Ramos (cell line): Measurements from ENCODE around the gene TBCB.

ENCODE experiments used
- in situ Hi-C: fragments of 300-500 bp; cut with MboI; formaldehyde crosslinking; loops from one replicate; pipeline ENCODE4 v1.14.3; 2022; ENCODE audit warnings: low sequenced_read_pairs; ENCODE audit not compliant: unreplicated experiment

TBCB gene

DNA sequence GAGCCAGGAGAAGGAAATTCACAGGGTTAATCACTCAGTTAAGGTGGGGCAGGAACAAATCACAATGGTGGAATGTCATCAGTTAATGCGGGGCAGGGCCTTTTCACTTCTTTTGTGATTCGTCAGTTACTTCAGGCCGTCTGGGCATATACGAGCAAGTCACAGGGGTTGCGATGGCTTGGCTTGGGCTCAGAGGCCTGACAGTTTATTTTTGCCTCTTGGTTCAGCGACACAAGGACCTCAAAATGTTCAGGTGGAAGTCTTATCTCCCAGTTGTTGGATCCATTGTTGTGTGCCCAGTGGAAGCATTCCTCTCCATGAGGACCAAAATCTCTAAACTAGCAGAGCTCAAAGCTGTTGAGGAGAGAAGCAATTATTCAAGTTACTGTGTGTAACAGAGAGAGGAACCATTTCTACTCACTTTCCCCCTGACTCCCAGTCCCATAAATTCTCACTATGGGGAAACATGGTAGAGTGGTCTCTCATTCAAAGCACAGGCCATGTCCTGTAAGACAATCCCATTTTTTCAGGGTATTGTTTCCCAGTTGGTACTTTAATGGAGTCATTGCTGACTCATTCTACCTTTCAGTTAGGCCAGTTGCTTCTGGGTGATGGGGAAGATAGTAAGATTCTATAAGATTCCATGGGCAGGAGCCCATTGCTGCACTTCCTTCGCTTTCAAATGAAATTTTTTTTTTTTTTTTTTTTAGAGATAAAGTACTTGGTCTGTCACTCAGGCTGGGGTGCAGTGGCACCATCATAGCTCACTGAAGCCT lies 45.7 kb downstream of the TBCB start:
- in situ Hi-C loops: no loop called here

DNA sequence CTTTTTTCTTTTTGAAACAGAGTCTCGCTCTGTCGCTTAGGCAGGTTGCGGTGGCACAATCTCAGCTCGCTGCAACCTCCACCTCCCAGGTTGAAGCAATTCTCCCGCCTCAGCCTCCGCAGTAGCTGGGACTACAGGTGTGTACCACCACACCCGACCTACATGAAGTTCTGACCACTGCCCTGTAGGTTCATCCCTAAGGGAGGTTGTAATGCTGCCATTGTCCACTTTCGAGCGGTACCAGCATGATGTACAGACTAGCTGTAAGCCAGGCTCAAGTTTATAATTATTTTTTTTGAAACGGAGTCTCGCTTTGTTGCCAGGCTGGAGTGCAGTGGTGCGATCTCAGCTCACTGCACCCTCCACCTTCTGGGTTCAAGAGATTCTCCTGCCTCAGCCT lies 48.5 kb downstream of the TBCB start:
- in situ Hi-C loops: no loop called here

DNA sequence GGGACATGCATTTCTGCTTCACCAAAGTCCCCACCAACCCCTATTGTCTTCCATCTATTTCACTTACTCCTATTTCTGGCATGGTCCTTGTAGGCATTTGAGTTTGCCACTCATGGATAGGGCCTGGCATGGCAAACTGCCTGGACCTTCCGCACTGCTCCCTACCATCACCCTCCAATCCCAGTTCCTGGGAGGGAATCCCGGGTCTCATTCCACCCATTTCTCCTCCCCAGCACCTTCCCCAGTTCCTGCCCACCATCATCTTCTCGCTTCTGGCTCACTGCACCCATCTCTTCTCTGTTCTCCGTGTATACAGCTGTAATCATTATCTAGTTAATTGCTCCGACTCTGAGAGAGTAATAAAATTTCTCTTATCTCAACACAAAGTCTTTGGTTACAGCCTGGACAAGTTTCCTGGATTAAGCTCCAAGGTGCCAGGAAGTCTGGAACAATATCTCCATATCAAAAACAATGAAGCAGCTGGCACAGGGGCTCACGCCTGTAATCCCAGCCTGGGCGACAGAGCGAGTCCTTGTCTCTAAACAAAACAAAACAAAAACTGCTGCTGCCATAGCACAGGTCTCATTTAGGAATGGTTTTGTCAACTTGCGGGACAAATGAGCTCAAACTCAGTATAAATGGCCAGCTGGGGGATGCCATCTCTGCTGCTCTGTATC lies 54.0 kb downstream of the TBCB start:
- in situ Hi-C loops: no loop called here

DNA sequence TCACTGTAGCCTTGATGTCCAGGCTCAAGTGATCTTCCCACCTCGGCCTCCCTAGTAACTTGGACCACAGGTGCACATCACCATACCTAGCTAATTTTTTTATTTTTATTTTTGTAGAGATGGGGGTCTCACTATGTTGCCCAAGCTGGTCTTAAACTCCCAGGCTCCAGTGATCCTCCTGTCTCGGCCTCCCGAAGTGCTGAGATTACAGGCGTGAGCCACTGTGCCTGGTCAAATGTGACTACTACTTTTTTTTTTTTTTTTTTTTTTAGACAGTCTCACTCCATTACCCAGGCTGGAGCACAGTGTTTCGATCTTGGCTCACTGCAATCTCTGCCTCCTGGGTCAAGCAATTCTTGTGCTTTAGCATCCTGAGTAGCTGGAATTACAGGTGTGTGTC lies 57.6 kb downstream of the TBCB start:
- in situ Hi-C loops: loop anchor here (5.0 kb wide), 1 partner anchor 41 kb away; no protein-coding TSS in a partner anchor

DNA sequence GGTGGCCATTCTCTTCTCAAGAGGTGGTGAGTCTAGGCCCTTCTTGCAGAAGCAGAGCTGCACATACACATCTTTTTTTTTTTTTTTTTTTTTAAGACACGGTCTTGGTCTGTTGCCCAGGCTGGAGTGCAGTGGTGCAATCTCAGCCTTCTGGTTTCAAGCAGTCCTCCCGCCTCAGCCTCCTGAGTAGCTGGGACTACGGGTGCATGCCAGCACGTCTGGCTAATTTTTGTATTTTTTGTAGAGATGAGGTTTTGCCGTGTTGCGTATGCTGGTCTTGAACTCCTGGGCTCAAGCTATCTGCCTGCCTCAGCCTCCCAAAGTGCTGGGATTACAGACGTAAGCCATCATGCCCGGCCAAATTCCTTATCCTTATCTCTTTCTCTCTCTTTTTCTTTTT lies 58.6 kb downstream of the TBCB start:
- in situ Hi-C loops: loop anchor here (5.0 kb wide), 1 partner anchor 42 kb away; no protein-coding TSS in a partner anchor
